OCI-LY3 (cell line): ENCODE measurements around the gene GAS2L1.

ENCODE experiments used
- H2AFZ ChIP-seq: fragments of 200-600, 300-600 bp; shearing (Covaris generic); 2 replicates; pipeline ENCODE4 v1.6.0; 2014; ENCODE audit warnings: antibody characterized with exemption, low read depth, low read length
- H3K27ac ChIP-seq: fragments of 200-600, 300-600 bp; sonication (generic); 2 replicates; pipeline ENCODE4 v1.5.1; 2014; ENCODE audit warnings: mild to moderate bottlenecking, low read length, moderate library complexity, mixed read lengths
- H3K27me3 ChIP-seq: fragments of 200-600, 300-600 bp; sonication (generic); 2 replicates; pipeline ENCODE4 v1.6.1; 2014; ENCODE audit warnings: low read depth, low read length, mixed read lengths
- H3K36me3 ChIP-seq: fragments of 200-600, 300-600 bp; sonication (generic); replicated peaks from 2 replicates; pipeline ENCODE3; 2014; ENCODE audit warnings: low read depth, low read length, mixed read lengths
- H3K4me1 ChIP-seq: fragments of 300-600, 200-600 bp; sonication (generic); 2 replicates; pipeline ENCODE4 v1.6.1; 2014; ENCODE audit warnings: low read length, mixed read lengths
- H3K4me2 ChIP-seq: fragments of 200-600, 300-600 bp; sonication (generic); 2 replicates; pipeline ENCODE4 v1.6.1; 2014; ENCODE audit warnings: low read length, mixed read lengths
- H3K4me3 ChIP-seq: fragments of 300-600, 200-600 bp; sonication (generic); 2 replicates; pipeline ENCODE4 v1.5.1; 2014; ENCODE audit warnings: antibody characterized with exemption, mild to moderate bottlenecking, low read length, moderate library complexity
- H3K79me2 ChIP-seq: fragments of 300-600, 200-600 bp; shearing (Covaris generic); 2 replicates; pipeline ENCODE4 v1.6.1; 2014; ENCODE audit warnings: mild to moderate bottlenecking, low read length, mixed read lengths
- H3K9ac ChIP-seq: fragments of 300-600, 200-600 bp; shearing (Covaris generic); 2 replicates; pipeline ENCODE4 v1.6.0; 2014; ENCODE audit warnings: mild to moderate bottlenecking, low read length, moderate library complexity
- H3K9me3 ChIP-seq: fragments of 200-600, 300-600 bp; shearing (Covaris generic); 2 replicates; pipeline ENCODE4 v1.6.1; 2014; ENCODE audit warnings: low read length, mixed read lengths; ENCODE audit not compliant: insufficient read depth
- H4K20me1 ChIP-seq: fragments of 200-600, 300-600 bp; sonication (generic); 2 replicates; pipeline ENCODE4 v1.6.1; 2016; ENCODE audit warnings: low read length, mixed read lengths; ENCODE audit not compliant: insufficient read depth
- CTCF ChIP-seq: fragments of 200-600, 300-600 bp; sonication (generic); IDR thresholded peaks from 2 replicates; pipeline ENCODE4 v1.5.1; 2014; ENCODE audit warnings: antibody characterized with exemption, low read length, low read depth
- EZH2phosphoT487 ChIP-seq: fragments of 200-600 bp; shearing (Covaris generic); IDR thresholded peaks from 2 replicates; pipeline ENCODE4 v1.6.1; 2018; ENCODE audit warnings: antibody characterized with exemption, mixed run types, low read depth

The GAS2L1 gene

GRCh38 chr22:29268511-29269229 is 37.8 kb upstream of the GAS2L1 start:
- Histone ChIP-seq H3K79me2 (peaks cover 85% of the 10 kb centered on the region), H3K36me3 (peaks cover 68% of the 10 kb centered on the region), H3K9me3 (no peaks in the 10 kb centered on the region), H3K9ac (peak overlapping the region; percentile 99), H3K4me3 (peak overlapping the region; percentile 81), H3K27me3 (no peaks in the 10 kb centered on the region), H3K4me2 (peak overlapping the region; percentile 93), H2AFZ (no peak overlapping the region), H3K27ac (peak overlapping the region; percentile 87), H3K4me1 (peaks cover 31% of the 10 kb centered on the region), H4K20me1 (peaks cover 49% of the 10 kb centered on the region)
- TF ChIP-seq CTCF (no peak), EZH2phosphoT487 (no peak)

- TF ChIP-seq EZH2phosphoT487: no peak
- Histone ChIP-seq H3K4me2 (peak overlapping the region; percentile 93), H3K9ac (peak overlapping the region; percentile 99), H2AFZ (no peak overlapping the region), H3K4me3 (peak overlapping the region; percentile 81), H3K36me3 (peaks cover 68% of the 10 kb centered on the region), H3K9me3 (no peaks in the 10 kb centered on the region), H3K27ac (peak overlapping the region; percentile 87), H4K20me1 (peaks cover 54% of the 10 kb centered on the region), H3K79me2 (peaks cover 90% of the 10 kb centered on the region), H3K27me3 (no peaks in the 10 kb centered on the region), H3K4me1 (peaks cover 31% of the 10 kb centered on the region)
These were observed 37.2 kb upstream of the GAS2L1 start for GRCh38 chr22:29269230-29269604.

GRCh38 chr22:29269731-29270474 is 36.5 kb upstream of the GAS2L1 start:
- H3K9ac ChIP-seq: peak overlapping the region; percentile 99
- peaks cover 31% of the 10 kb centered on the region for H3K4me1 ChIP-seq
- H4K20me1 ChIP-seq: peaks cover 61% of the 10 kb centered on the region
- H3K4me3 ChIP-seq: peak overlapping the region; percentile 81
- no peak for TF ChIP-seq EZH2phosphoT487
- peaks cover 97% of the 10 kb centered on the region for H3K79me2 ChIP-seq
- peaks cover 70% of the 10 kb centered on the region for H3K36me3 ChIP-seq
- no peak overlapping the region for H2AFZ ChIP-seq
- H3K27me3 ChIP-seq: no peaks in the 10 kb centered on the region
- no peaks in the 10 kb centered on the region for H3K9me3 ChIP-seq
- peak overlapping the region; percentile 87 for H3K27ac ChIP-seq
- H3K4me2 ChIP-seq: peak overlapping the region; percentile 93

DNA sequence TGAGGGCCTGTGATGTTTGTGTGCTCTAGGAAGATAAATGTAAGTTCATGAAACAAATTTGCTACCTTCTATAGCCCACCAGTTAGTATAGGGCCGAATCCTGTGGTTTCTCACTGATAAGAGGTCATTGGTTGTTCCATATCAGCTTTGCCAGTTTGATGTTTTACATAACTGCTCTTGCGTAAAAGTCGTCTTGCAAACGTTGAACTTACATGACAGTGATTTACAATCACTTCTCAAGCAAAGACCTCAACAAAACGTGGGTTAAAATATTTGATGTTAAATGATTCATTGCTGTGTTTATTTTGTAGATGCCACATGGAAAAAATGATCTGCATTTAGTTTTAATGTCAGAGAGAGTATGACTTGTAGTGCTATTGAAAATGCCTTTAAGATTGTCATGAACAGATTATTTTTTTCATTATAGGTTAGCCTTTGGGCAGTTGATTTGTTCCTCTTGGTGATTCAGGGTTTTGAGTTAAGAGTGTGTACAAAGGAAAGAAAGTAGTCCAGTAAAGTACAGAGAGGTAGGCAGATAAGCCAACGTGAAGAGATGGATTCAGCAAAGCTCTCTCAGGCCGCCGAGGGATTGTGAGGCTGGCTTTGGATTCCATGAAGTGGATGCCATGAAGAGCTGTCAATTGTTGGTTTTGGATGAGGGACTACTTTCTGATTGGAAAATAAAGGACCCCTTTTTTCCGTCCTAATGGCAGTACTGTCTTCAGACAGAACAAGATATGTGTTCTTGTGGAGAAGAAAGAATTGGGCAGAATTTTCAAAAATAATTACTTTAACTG is 35.8 kb upstream of the GAS2L1 start:
- H3K27ac ChIP-seq: no peak overlapping the region
- peak overlapping the region; percentile 99 for H3K9ac ChIP-seq
- no peaks in the 10 kb centered on the region for H3K9me3 ChIP-seq
- H4K20me1 ChIP-seq: peaks cover 69% of the 10 kb centered on the region
- H3K27me3 ChIP-seq: no peaks in the 10 kb centered on the region
- H3K4me1 ChIP-seq: peaks cover 31% of the 10 kb centered on the region
- H3K36me3 ChIP-seq: peaks cover 73% of the 10 kb centered on the region
- peak overlapping the region; percentile 81 for H3K4me3 ChIP-seq
- H3K4me2 ChIP-seq: peak overlapping the region; percentile 93
- peaks cover 100% of the 10 kb centered on the region for H3K79me2 ChIP-seq
- no peak overlapping the region for H2AFZ ChIP-seq
- no peak for TF ChIP-seq CTCF
- no peak for TF ChIP-seq EZH2phosphoT487
